A204.1 (cell line): ENCODE measurements around the gene NT5DC3.

Source experiments
- FAIRE-seq: peaks from 2 replicates; lab custom pipeline; 2012; peaks lifted over from hg19 to GRCh38; lab: Jason Lieb, UNC

NT5DC3 gene

GRCh38 chr12:103745962-103746361 is 95.1 kb downstream of the NT5DC3 start:
- FAIRE-seq: no peak

DNA sequence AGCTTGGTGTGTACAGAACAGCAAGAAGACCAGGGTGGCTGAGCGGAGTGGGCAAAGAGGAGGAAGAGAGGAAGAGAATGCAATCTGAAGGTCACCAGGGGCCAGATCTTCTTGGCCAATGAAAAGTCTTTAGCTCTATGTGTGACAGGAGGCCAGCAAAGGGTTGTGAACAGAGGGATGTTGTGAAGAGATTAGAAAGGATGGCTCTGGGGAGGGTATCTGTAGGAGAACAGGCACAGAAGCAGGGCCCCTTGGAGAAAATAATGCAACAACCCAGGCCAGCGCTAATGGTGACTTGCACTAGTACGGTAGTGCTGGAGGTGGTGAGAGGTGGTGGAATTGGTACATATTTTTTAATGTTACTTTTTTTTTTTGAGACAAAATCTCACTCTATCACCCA is 97.2 kb downstream of the NT5DC3 start:
- no peak for FAIRE-seq

- no peak for FAIRE-seq
Observed at GRCh38 chr12:103742349-103742932, 98.6 kb downstream of the NT5DC3 start.

GRCh38 chr12:103737881-103738280 is 103.2 kb downstream of the NT5DC3 start:
- FAIRE-seq: no peak

DNA sequence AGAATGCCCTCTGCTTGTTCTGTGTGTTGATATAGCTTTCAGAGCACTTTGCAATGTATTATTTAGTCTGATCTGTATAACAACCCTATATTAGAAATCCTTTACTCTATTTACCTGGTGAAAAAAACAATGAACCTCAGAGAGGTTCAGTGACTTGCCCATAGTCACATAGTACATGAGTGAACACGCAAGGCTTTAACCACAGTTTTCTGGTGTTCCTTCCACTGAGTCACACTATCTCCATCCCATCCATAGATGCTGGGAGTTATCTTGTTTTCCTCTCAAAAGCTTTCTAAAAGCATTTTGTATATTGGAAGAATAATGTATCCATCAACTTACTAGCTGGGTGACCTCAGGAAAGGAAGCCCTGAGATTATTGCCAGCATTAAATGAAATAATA is 104.5 kb downstream of the NT5DC3 start:
- FAIRE-seq: no peak

- no peak for FAIRE-seq
Observed at GRCh38 chr12:103735291-103735690, 105.7 kb downstream of the NT5DC3 start.

- no peak for FAIRE-seq
Observed at GRCh38 chr12:103734863-103735262, 106.2 kb downstream of the NT5DC3 start.

DNA sequence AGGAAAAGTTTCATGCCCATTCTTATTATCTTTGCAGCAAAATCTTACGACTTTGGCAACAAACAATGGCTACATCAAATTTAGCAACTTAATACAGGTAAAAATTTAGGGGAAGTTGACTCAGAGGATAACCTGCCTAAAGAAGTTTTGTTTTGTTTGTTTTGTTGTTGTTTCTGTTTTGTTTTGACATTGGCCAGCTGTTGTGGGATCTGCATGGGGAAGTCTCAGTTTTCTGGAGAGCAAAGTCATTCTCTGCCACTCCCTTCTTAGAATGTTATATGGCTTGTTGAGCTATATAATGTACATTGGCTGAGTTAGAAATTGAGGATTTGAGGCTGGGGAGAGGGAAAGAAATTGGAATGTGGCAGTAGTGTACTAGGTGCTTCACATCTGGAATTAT is 109.5 kb downstream of the NT5DC3 start:
- FAIRE-seq: no peak

DNA sequence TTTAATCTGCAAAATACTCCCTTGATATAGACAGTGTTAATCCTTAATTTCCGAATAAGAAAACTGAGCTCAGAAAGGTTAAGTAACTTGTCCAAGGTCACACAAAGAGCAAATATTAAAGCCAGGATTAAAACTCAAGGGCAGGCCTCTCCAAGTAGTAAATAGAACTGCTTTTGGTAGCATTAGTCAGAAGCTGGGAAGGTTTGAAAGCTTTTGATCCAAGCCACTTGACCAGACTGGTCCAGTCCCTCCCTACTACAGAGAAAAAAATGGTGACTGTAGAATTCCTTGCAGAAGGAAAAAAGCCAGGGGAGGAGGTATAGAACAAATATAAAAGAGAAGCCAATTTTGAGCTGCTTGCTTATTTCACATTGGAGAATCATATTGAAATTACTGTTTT is 111.5 kb downstream of the NT5DC3 start:
- FAIRE-seq: no peak

- FAIRE-seq: no peak
Observed at GRCh38 chr12:103728323-103728722, 112.7 kb downstream of the NT5DC3 start.

- FAIRE-seq: no peak
Observed at GRCh38 chr12:103727638-103728037, 113.4 kb downstream of the NT5DC3 start.

GRCh38 chr12:103725398-103725797 is 115.6 kb downstream of the NT5DC3 start:
- no peak for FAIRE-seq
